IMR-90 (cell line): ENCODE measurements around the gene AGXT2. TPM values are rescaled to one million over a fixed set of nuclear protein-coding genes. Genes with fewer than 3 reads are reported as not detected.
A peak's percentile ranks its signal among the peaks of the same experiment; 100 is the strongest.

Experiments used
- ATAC-seq: fragments of 200-7000 bp; cut with Tn5 transposase; 2 replicates; pipeline ENCODE4 v1.9.1; 2020; ENCODE audit warnings: low read depth, mild to moderate bottlenecking, moderate library complexity
- BruUV-seq: library from RNA; stranded (reverse); fragments of 400-500 nt; replicated peaks from 2 replicates; lab custom pipeline; 2021; lab: Mats Ljungman, UMichigan
- CTCF ChIA-PET: fragments of 300-600 bp; formaldehyde crosslinking; extraction: SDS; loops from one replicate; lab custom pipeline; 2021; ENCODE audit warnings: antibody characterized with exemption; lab: Yijun Ruan, JAX
- POLR2A ChIA-PET: fragments of 300-600 bp; sonication (Branson Sonifier 250); formaldehyde crosslinking; loops from one replicate; lab custom pipeline; 2022; ENCODE audit warnings: antibody characterized with exemption; ENCODE audit not compliant: unreplicated experiment; lab: Charles Lee
- DNase-seq: peaks from one replicate; pipeline ENCODE4 v3.0.0; 2013
- H2AFZ ChIP-seq: replicated peaks from 2 replicates; pipeline ENCODE3; 2013; ENCODE audit warnings: low read length, mild to moderate bottlenecking; ENCODE audit not compliant: poor library complexity
- H2AK5ac ChIP-seq: 2 replicates; pipeline ENCODE4 v1.6.1; 2013; ENCODE audit warnings: low read depth, low read length, inconsistent platforms
- H2AK9ac ChIP-seq: replicated peaks from 2 replicates; pipeline ENCODE3; 2013; ENCODE audit warnings: mild to moderate bottlenecking, low read depth, low read length, moderate library complexity; ENCODE audit not compliant: poor library complexity
- H2BK120ac ChIP-seq: 2 replicates; pipeline ENCODE4 v1.6.1; 2013; ENCODE audit warnings: low read depth, low read length, inconsistent platforms
- H2BK15ac ChIP-seq: 3 replicates; pipeline ENCODE4 v1.6.1; 2013; ENCODE audit warnings: low read depth, low read length, inconsistent platforms
- H2BK20ac ChIP-seq: 2 replicates; pipeline ENCODE4 v1.6.1; 2013; ENCODE audit warnings: low read depth, mild to moderate bottlenecking, inconsistent platforms, low read length, moderate library complexity
- H2BK5ac ChIP-seq: 2 replicates; pipeline ENCODE4 v1.6.1; 2013; ENCODE audit warnings: mild to moderate bottlenecking, low read depth, low read length, inconsistent platforms; ENCODE audit not compliant: poor library complexity, severe bottlenecking
- H3K14ac ChIP-seq: replicated peaks from 2 replicates; pipeline ENCODE4 v1.6.1; 2013; ENCODE audit warnings: low read depth, low read length, inconsistent platforms
- H3K18ac ChIP-seq: 2 replicates; pipeline ENCODE4 v1.6.1; 2013; ENCODE audit warnings: low read depth, low read length, control low read depth
- H3K23ac ChIP-seq: 2 replicates; pipeline ENCODE4 v1.6.1; 2013; ENCODE audit warnings: low read depth, low read length, inconsistent platforms
- H3K27ac ChIP-seq: 2 replicates; pipeline ENCODE4 v1.5.1; 2013; ENCODE audit warnings: mild to moderate bottlenecking, control low read depth, low read length; ENCODE audit not compliant: insufficient read depth
- H3K27me3 ChIP-seq: 2 replicates; pipeline ENCODE4 v1.6.1; 2013; ENCODE audit warnings: low read length; ENCODE audit not compliant: control insufficient read depth, insufficient read depth
- H3K36me3 ChIP-seq: 2 replicates; pipeline ENCODE4 v1.6.1; 2013; ENCODE audit warnings: low read length, mixed read lengths; ENCODE audit not compliant: control insufficient read depth, insufficient read depth
- H3K4ac ChIP-seq: 2 replicates; pipeline ENCODE4 v1.6.1; 2013; ENCODE audit warnings: low read depth, low read length, inconsistent platforms
- H3K4me1 ChIP-seq: 2 replicates; pipeline ENCODE4 v1.6.1; 2013; ENCODE audit warnings: low read length, mixed read lengths; ENCODE audit not compliant: control insufficient read depth, insufficient read depth
- H3K4me2 ChIP-seq: 2 replicates; pipeline ENCODE4 v1.6.1; 2013; ENCODE audit warnings: low read depth, mild to moderate bottlenecking, control low read depth, low read length, moderate library complexity
- H3K4me3 ChIP-seq: 2 replicates; pipeline ENCODE4 v1.5.1; 2013; ENCODE audit warnings: low read depth, mild to moderate bottlenecking, control low read depth, low read length, moderate library complexity; ENCODE audit not compliant: insufficient read depth
- H3K56ac ChIP-seq: 2 replicates; pipeline ENCODE4 v1.6.1; 2013; ENCODE audit warnings: low read length, inconsistent platforms; ENCODE audit not compliant: insufficient read depth; ENCODE audit errors: extremely low read depth
- H3K79me1 ChIP-seq, 2 experiments: 2 replicates each; pipeline ENCODE4 v1.6.1; 2013; ENCODE audit warnings: low read length in 2 of 2, inconsistent platforms in 1 of 2, low read depth in 1 of 2
- H3K9ac ChIP-seq: 2 replicates; pipeline ENCODE4 v1.6.1; 2013; ENCODE audit warnings: low read depth, low read length, control low read depth
- H3K9me1 ChIP-seq: 2 replicates; pipeline ENCODE4 v1.6.1; 2013; ENCODE audit warnings: low read length, inconsistent platforms; ENCODE audit not compliant: insufficient read depth
- H3K9me3 ChIP-seq: 2 replicates; pipeline ENCODE4 v1.6.1; 2013; ENCODE audit warnings: low read length; ENCODE audit not compliant: control insufficient read depth, insufficient read depth
- H4K20me1 ChIP-seq: 2 replicates; pipeline ENCODE4 v1.6.1; 2013; ENCODE audit warnings: low read length, inconsistent platforms; ENCODE audit not compliant: insufficient read depth
- H4K5ac ChIP-seq: 2 replicates; pipeline ENCODE4 v1.6.1; 2013; ENCODE audit warnings: mild to moderate bottlenecking, low read depth, low read length, control low read depth
- H4K8ac ChIP-seq, 2 experiments: 2 replicates each; pipeline ENCODE4 v1.6.1; 2013; ENCODE audit warnings: low read depth in 2 of 2, low read length in 2 of 2, control low read depth in 1 of 2, inconsistent platforms in 1 of 2
- H4K91ac ChIP-seq: 2 replicates; pipeline ENCODE4 v1.6.1; 2013; ENCODE audit warnings: low read depth, low read length, inconsistent platforms; ENCODE audit not compliant: insufficient read depth
- BHLHE40 ChIP-seq: fragments of 150-350 bp; IDR thresholded peaks from 2 replicates; pipeline ENCODE4 v1.6.1; 2016; ENCODE audit warnings: mild to moderate bottlenecking, low read depth, low read length
- FOS ChIP-seq: fragments of 150-350 bp; IDR thresholded peaks from 2 replicates; pipeline ENCODE4 v1.6.1; 2016; ENCODE audit warnings: low read depth, low read length
- MAFK ChIP-seq: IDR thresholded peaks from 2 replicates; pipeline ENCODE4 v1.6.1; 2012; ENCODE audit warnings: low read depth, low read length, improper control_type of control experiment
- POLR2A ChIP-seq: IDR thresholded peaks from 2 replicates; pipeline ENCODE4 v1.6.1; 2012; ENCODE audit warnings: mild to moderate bottlenecking, low read depth, low read length
- RAD21 ChIP-seq: IDR thresholded peaks from 2 replicates; pipeline ENCODE4 v1.6.1; 2012; ENCODE audit warnings: low read length, improper control_type of control experiment
- RCOR1 ChIP-seq: IDR thresholded peaks from 2 replicates; pipeline ENCODE4 v1.6.1; 2012; ENCODE audit warnings: mild to moderate bottlenecking, low read length, improper control_type of control experiment; ENCODE audit not compliant: insufficient replicate concordance
- WGBS, 2 experiments: methylation state at CpG; one replicate each; pipeline versions ENCODE4 v1.1.5 to v1.1.7; 2013; ENCODE audit warnings: missing lambda C conversion rate in 2 of 2; ENCODE audit not compliant: insufficient read length in 1 of 2; ENCODE audit errors: extremely low coverage in 2 of 2; 5-methylcytosine and 5-hydroxymethylcytosine counted together
- dilution Hi-C: fragments of 300-500 bp; cut with HindIII; formaldehyde crosslinking; loops from one replicate; pipeline ENCODE4 v1.14.3; 2018; ENCODE audit warnings: low sequenced_read_pairs; ENCODE audit not compliant: unreplicated experiment
- in situ Hi-C: fragments of 300-500 bp; cut with MboI; formaldehyde crosslinking; loops from 3 replicates; pipeline ENCODE4 v1.14.3; 2019; ENCODE audit warnings: low sequenced_read_pairs, inconsistent platforms, mixed read lengths
- intact Hi-C: fragments of 100-400 bp; cut with micrococcal nuclease; formaldehyde crosslinking; loops from 2 replicates; pipeline ENCODE4 v1.10.0; 2022
- polyA plus RNA-seq, 3 experiments: library from polyadenylated mRNA; depleted of rRNA; stranded (reverse); fragments of >200 nt; gene quantifications; 2 replicates each; pipeline ENCODE4 v1.2.3, GENCODE V29; 2012; ENCODE audit warnings: low replicate concordance in 1 of 3
- total RNA-seq: library from RNA; depleted of rRNA; stranded (reverse); fragments of >200 nt; gene quantifications from 2 replicates; pipeline ENCODE4 v1.2.3, GENCODE V29; 2012

AGXT2 gene
- total and polyA plus RNA-seq, 2 of the 4 experiments (the other 2 are of a cell fraction), result not detected

DNA sequence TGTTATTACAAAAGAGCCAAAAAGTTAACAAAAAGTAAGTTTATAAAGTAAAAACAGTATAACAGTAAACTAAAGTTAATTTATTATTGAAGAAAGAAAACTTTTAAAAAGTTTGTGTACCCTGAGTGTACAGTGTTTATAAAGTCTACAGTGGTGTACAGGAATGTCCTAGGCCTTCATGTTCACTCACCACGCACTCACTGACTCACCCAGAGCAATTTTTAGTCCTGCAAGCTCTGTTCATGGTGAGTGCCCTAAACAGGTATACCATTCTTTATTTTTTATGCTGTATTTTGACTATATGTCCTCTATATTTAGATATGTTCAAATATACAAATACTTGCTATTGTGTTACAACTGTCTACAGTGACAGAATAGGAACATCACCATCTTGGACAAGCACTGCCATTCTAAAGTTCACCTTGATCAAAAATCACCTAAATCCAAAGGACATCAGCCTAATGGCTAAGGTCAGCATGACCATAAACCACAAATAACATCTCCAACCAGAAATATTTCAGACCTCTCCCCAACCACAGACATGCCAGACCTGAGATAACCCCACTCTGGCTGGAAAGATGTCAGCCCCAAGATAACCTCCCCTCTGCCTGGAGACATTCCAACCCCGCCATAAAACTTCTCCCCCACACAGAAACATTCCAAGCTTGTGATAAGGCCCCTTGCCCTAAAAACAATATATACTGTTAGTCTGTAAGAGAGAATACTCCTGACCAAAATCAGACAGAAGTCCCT is 56.1 kb downstream of the AGXT2 start:
- in situ Hi-C loops (no loop called here), intact Hi-C loops (no loop called here), dilution Hi-C loops (no loop called here)
- H3K23ac ChIP-seq, result no peak overlapping the region
- peaks cover 6% of the 10 kb centered on the region for H3K9me3 ChIP-seq
- no peak overlapping the region for H3K4me3 ChIP-seq
- peak overlapping the region; percentile 20 for H2BK5ac ChIP-seq
- no peak overlapping the region for H4K91ac ChIP-seq
- ChIA-PET CTCF (no interaction called here), POLR2A (no interaction called here)
- H2AK9ac ChIP-seq, result no peak overlapping the region
- H4K5ac ChIP-seq, result no peak overlapping the region
- no TSS peak for BruUV-seq
- no peak overlapping the region for H2BK15ac ChIP-seq
- no peak overlapping the region for H2BK20ac ChIP-seq
- no peaks in the 10 kb centered on the region for H3K79me1 ChIP-seq
- no peak overlapping the region for H4K8ac ChIP-seq
- TF ChIP-seq RCOR1 (no peak), FOS (no peak), RAD21 (no peak), BHLHE40 (no peak), MAFK (no peak), POLR2A (no peak)
- H2BK120ac ChIP-seq, result no peak overlapping the region
- H3K36me3 ChIP-seq, result no peaks in the 10 kb centered on the region
- H2AFZ ChIP-seq, result no peak overlapping the region
- no peak overlapping the region for H3K14ac ChIP-seq
- no peaks in the 10 kb centered on the region for H3K4me1 ChIP-seq
- no peaks in the 10 kb centered on the region for H3K9me1 ChIP-seq
- H3K27ac ChIP-seq, result no peak overlapping the region
- no peak overlapping the region for H3K56ac ChIP-seq
- DNase-seq (peak; percentile 61), ATAC-seq (peak; percentile 86)
- peaks cover 10% of the 10 kb centered on the region for H3K27me3 ChIP-seq
- no peak overlapping the region for H3K4me2 ChIP-seq
- H3K4ac ChIP-seq, result no peak overlapping the region
- H3K18ac ChIP-seq, result no peak overlapping the region
- no peak overlapping the region for H2AK5ac ChIP-seq
- WGBS, 2 experiments, result no CpG with 5 or more reads among the region's 2 CpGs
- no peak overlapping the region for H3K9ac ChIP-seq
- H4K20me1 ChIP-seq, result no peaks in the 10 kb centered on the region
